ENCODE measurements around the gene FOSL2.

The FOSL2 gene

GRCh38 chr2:28413899-28414295 is 21.2 kb downstream of the FOSL2 start:
- no peak for DNase-seq

- DNase-seq = no peak
Observed at GRCh38 chr2:28414583-28414982, 21.9 kb downstream of the FOSL2 start.

GRCh38 chr2:28415010-28415409 is 22.4 kb downstream of the FOSL2 start:
- no peak for DNase-seq

- no peak for DNase-seq
Observed at GRCh38 chr2:28415715-28416114, 23.1 kb downstream of the FOSL2 start.

GRCh38 chr2:28419003-28419402 is 26.3 kb downstream of the FOSL2 start:
- DNase-seq = no peak

- DNase-seq = no peak
Observed at GRCh38 chr2:28419443-28420270, 27.0 kb downstream of the FOSL2 start.

GRCh38 chr2:28420722-28421121 is 28.1 kb downstream of the FOSL2 start:
- no peak for DNase-seq

GRCh38 chr2:28422908-28423741 is 30.5 kb downstream of the FOSL2 start:
- DNase-seq = no peak

GRCh38 chr2:28423856-28424605 is 31.4 kb downstream of the FOSL2 start:
- DNase-seq = no peak

- no peak for DNase-seq
Observed at GRCh38 chr2:28424799-28425463, 32.3 kb downstream of the FOSL2 start.

GRCh38 chr2:28425464-28425835 is 32.8 kb downstream of the FOSL2 start:
- no peak for DNase-seq

- DNase-seq = no peak
Observed at GRCh38 chr2:28427741-28428415, 35.2 kb downstream of the FOSL2 start.

- no peak for DNase-seq
Observed at GRCh38 chr2:28428486-28428885, 35.8 kb downstream of the FOSL2 start.

GRCh38 chr2:28429636-28430376 is 37.1 kb downstream of the FOSL2 start:
- no peak for DNase-seq

GRCh38 chr2:28430377-28430765 is 37.7 kb downstream of the FOSL2 start:
- DNase-seq = no peak

GRCh38 chr2:28430788-28431418 is 38.2 kb downstream of the FOSL2 start:
- no peak for DNase-seq

- no peak for DNase-seq
Observed at GRCh38 chr2:28431741-28432140, 39.1 kb downstream of the FOSL2 start.

GRCh38 chr2:28432362-28432761 is 39.7 kb downstream of the FOSL2 start:
- no peak for DNase-seq

- no peak for DNase-seq
Observed at GRCh38 chr2:28433215-28433614, 40.6 kb downstream of the FOSL2 start.

- DNase-seq = no peak
Observed at GRCh38 chr2:28433935-28434599, 41.4 kb downstream of the FOSL2 start.
